ENCODE data around the gene DNM1L. TPM values are rescaled to one million over a fixed set of nuclear protein-coding genes. Genes with fewer than 3 reads are reported as not detected.
A peak's percentile ranks its signal among the peaks of the same experiment; 100 is the strongest.

DNM1L gene
- total RNA-seq, result 10 to 100 TPM; 59.0 to 62.5 TPM

GRCh38 chr12:32679091-32679919, at the start of gene DNM1L:
TSS of gene DNM1L (plus strand) at chr12:32679301. CDS start at chr12:32679364, 63 bp downstream.
- Mint-ChIP-seq H3K36me3 (no peaks in the 10 kb centered on the region), H3K4me3 (peak within 1 kb of the TSS; percentile 87), H3K27me3 (no peaks in the 10 kb centered on the region), H3K9me3 (no peaks in the 10 kb centered on the region), H3K27ac (peak within 1 kb of the TSS; percentile 85), H3K4me1 (ENCODE audit: low read depth) (peaks cover 15% of the 10 kb centered on the region)
- ChIA-PET POLR2A (interaction anchor here (1.0 kb wide), 1 partner anchor 76 kb away, joined by 6 read pairs; no protein-coding TSS in a partner anchor), CTCF (interaction anchor here (0.6 to 2.5 kb wide), 3 partner anchors 76 to 1026 kb away, joined by 4 to 17 read pairs (median 5); partner anchors contain the start of gene YARS2)
- intact Hi-C loops (cut with micrococcal nuclease), result loop anchor here (1.0 to 10.0 kb wide), 4 partner anchors 76 to 1355 kb away; partner anchors contain the start of genes ALG10, ETFBKMT, SINHCAF and YARS2
- DNase-seq, result peak; percentile 94

GRCh38 chr12:32641287-32641901, 37.7 kb upstream of the DNM1L start:
- intact Hi-C loops (cut with micrococcal nuclease), result no loop called here
- CTCF ChIA-PET, result no interaction called here
- no peak for DNase-seq
- Mint-ChIP-seq H3K27me3 (no peaks in the 10 kb centered on the region), H3K36me3 (no peaks in the 10 kb centered on the region), H3K4me1 (ENCODE audit: low read depth) (no peaks in the 10 kb centered on the region), H3K9me3 (peaks cover 2% of the 10 kb centered on the region), H3K4me3 (no peak overlapping the region), H3K27ac (no peak overlapping the region)
- POLR2A ChIA-PET, result no interaction called here

GRCh38 chr12:32644431-32644830, 34.7 kb upstream of the DNM1L start:
- H3K4me3 Mint-ChIP-seq, result no peak overlapping the region
- ChIA-PET CTCF (no interaction called here), POLR2A (no interaction called here)
- H3K27ac Mint-ChIP-seq, result no peak overlapping the region
- DNase-seq, result no peak
- peaks cover 4% of the 10 kb centered on the region for H3K27me3 Mint-ChIP-seq
- intact Hi-C loops (cut with micrococcal nuclease), result no loop called here
- H3K36me3 Mint-ChIP-seq, result no peaks in the 10 kb centered on the region
- no peaks in the 10 kb centered on the region for H3K9me3 Mint-ChIP-seq
- no peaks in the 10 kb centered on the region for H3K4me1 Mint-ChIP-seq (ENCODE audit: low read depth)

- Mint-ChIP-seq H3K9me3 (no peaks in the 10 kb centered on the region), H3K4me3 (no peak overlapping the region), H3K4me1 (ENCODE audit: low read depth) (no peaks in the 10 kb centered on the region), H3K36me3 (no peaks in the 10 kb centered on the region), H3K27me3 (peaks cover 4% of the 10 kb centered on the region), H3K27ac (no peak overlapping the region)
- POLR2A ChIA-PET, result no interaction called here
- intact Hi-C loops (cut with micrococcal nuclease), result no loop called here
- DNase-seq, result no peak
- CTCF ChIA-PET, result no interaction called here
Observed at GRCh38 chr12:32647275-32647674, 31.8 kb upstream of the DNM1L start.

GRCh38 chr12:32650508-32650907, 28.6 kb upstream of the DNM1L start:
- intact Hi-C loops (cut with micrococcal nuclease), result no loop called here
- Mint-ChIP-seq H3K27ac (no peak overlapping the region), H3K27me3 (peaks cover 4% of the 10 kb centered on the region), H3K9me3 (no peaks in the 10 kb centered on the region), H3K4me3 (no peak overlapping the region), H3K36me3 (no peaks in the 10 kb centered on the region), H3K4me1 (ENCODE audit: low read depth) (no peaks in the 10 kb centered on the region)
- CTCF ChIA-PET, result interaction anchor here (0.7 kb wide), 1 partner anchor 440 kb away, joined by 4 read pairs; no protein-coding TSS in a partner anchor
- POLR2A ChIA-PET, result no interaction called here
- DNase-seq, result no peak

GRCh38 chr12:32651151-32651955, 27.7 kb upstream of the DNM1L start:
- peaks cover 4% of the 10 kb centered on the region for H3K27me3 Mint-ChIP-seq
- ChIA-PET POLR2A (no interaction called here), CTCF (no interaction called here)
- H3K36me3 Mint-ChIP-seq, result no peaks in the 10 kb centered on the region
- no peak overlapping the region for H3K4me3 Mint-ChIP-seq
- no peak overlapping the region for H3K27ac Mint-ChIP-seq
- intact Hi-C loops (cut with micrococcal nuclease), result no loop called here
- no peaks in the 10 kb centered on the region for H3K9me3 Mint-ChIP-seq
- no peak for DNase-seq
- H3K4me1 Mint-ChIP-seq (ENCODE audit: low read depth), result no peaks in the 10 kb centered on the region

GRCh38 chr12:32651956-32652210, 27.2 kb upstream of the DNM1L start:
- Mint-ChIP-seq H3K4me3 (no peak overlapping the region), H3K9me3 (no peaks in the 10 kb centered on the region), H3K27me3 (peaks cover 4% of the 10 kb centered on the region), H3K27ac (no peak overlapping the region), H3K4me1 (ENCODE audit: low read depth) (no peaks in the 10 kb centered on the region), H3K36me3 (no peaks in the 10 kb centered on the region)
- ChIA-PET POLR2A (no interaction called here), CTCF (no interaction called here)
- intact Hi-C loops (cut with micrococcal nuclease), result no loop called here
- DNase-seq, result no peak

- H3K4me1 Mint-ChIP-seq (ENCODE audit: low read depth), result peaks cover 2% of the 10 kb centered on the region
- no peaks in the 10 kb centered on the region for H3K9me3 Mint-ChIP-seq
- POLR2A ChIA-PET, result no interaction called here
- intact Hi-C loops (cut with micrococcal nuclease), result loop anchor here (5.0 kb wide), 1 partner anchor 203 kb away; no protein-coding TSS in a partner anchor
- no peak overlapping the region for H3K4me3 Mint-ChIP-seq
- H3K27me3 Mint-ChIP-seq, result peaks cover 1% of the 10 kb centered on the region
- no peak overlapping the region for H3K27ac Mint-ChIP-seq
- H3K36me3 Mint-ChIP-seq, result no peaks in the 10 kb centered on the region
- CTCF ChIA-PET, result no interaction called here
- no peak for DNase-seq
Observed at GRCh38 chr12:32659908-32660440, 19.1 kb upstream of the DNM1L start.

GRCh38 chr12:32661706-32662105, 17.4 kb upstream of the DNM1L start:
- DNase-seq, result no peak
- no peak overlapping the region for H3K4me3 Mint-ChIP-seq
- intact Hi-C loops (cut with micrococcal nuclease), result no loop called here
- ChIA-PET POLR2A (no interaction called here), CTCF (interaction anchor here (0.5 kb wide), 1 partner anchor 56 kb away, joined by 3 read pairs; no protein-coding TSS in a partner anchor)
- no peaks in the 10 kb centered on the region for H3K9me3 Mint-ChIP-seq
- H3K27me3 Mint-ChIP-seq, result peaks cover 1% of the 10 kb centered on the region
- no peak overlapping the region for H3K27ac Mint-ChIP-seq
- H3K36me3 Mint-ChIP-seq, result no peaks in the 10 kb centered on the region
- peaks cover 2% of the 10 kb centered on the region for H3K4me1 Mint-ChIP-seq (ENCODE audit: low read depth)

- intact Hi-C loops (cut with micrococcal nuclease), result no loop called here
- Mint-ChIP-seq H3K9me3 (no peaks in the 10 kb centered on the region), H3K27me3 (peaks cover 1% of the 10 kb centered on the region), H3K4me1 (ENCODE audit: low read depth) (peaks cover 2% of the 10 kb centered on the region), H3K27ac (no peak overlapping the region), H3K4me3 (no peak overlapping the region), H3K36me3 (no peaks in the 10 kb centered on the region)
- CTCF ChIA-PET, result interaction anchor here (1.4 kb wide), 1 partner anchor 206 kb away, joined by 5 read pairs; no protein-coding TSS in a partner anchor
- POLR2A ChIA-PET, result no interaction called here
- no peak for DNase-seq
Observed at GRCh38 chr12:32662665-32663064, 16.4 kb upstream of the DNM1L start.

- no peak for DNase-seq
- H3K27ac Mint-ChIP-seq, result no peak overlapping the region
- POLR2A ChIA-PET, result no interaction called here
- peaks cover 3% of the 10 kb centered on the region for H3K27me3 Mint-ChIP-seq
- CTCF ChIA-PET, result no interaction called here
- H3K36me3 Mint-ChIP-seq, result peaks cover 7% of the 10 kb centered on the region
- intact Hi-C loops (cut with micrococcal nuclease), result no loop called here
- peaks cover 16% of the 10 kb centered on the region for H3K9me3 Mint-ChIP-seq
- H3K4me1 Mint-ChIP-seq (ENCODE audit: low read depth), result no peaks in the 10 kb centered on the region
- no peak overlapping the region for H3K4me3 Mint-ChIP-seq
Observed at GRCh38 chr12:32666018-32666417, 13.1 kb upstream of the DNM1L start.

GRCh38 chr12:32669584-32669983, 9.5 kb upstream of the DNM1L start:
- no peak overlapping the region for H3K4me3 Mint-ChIP-seq
- no peaks in the 10 kb centered on the region for H3K4me1 Mint-ChIP-seq (ENCODE audit: low read depth)
- intact Hi-C loops (cut with micrococcal nuclease), result no loop called here
- peaks cover 7% of the 10 kb centered on the region for H3K36me3 Mint-ChIP-seq
- no peak for DNase-seq
- peaks cover 6% of the 10 kb centered on the region for H3K27me3 Mint-ChIP-seq
- ChIA-PET POLR2A (no interaction called here), CTCF (no interaction called here)
- peaks cover 16% of the 10 kb centered on the region for H3K9me3 Mint-ChIP-seq
- no peak overlapping the region for H3K27ac Mint-ChIP-seq
